Keratinocyte (primary cell): ENCODE results near the gene HELQ.

Experiments used
- CTCF ChIP-seq, 3 experiments: IDR thresholded peaks in 1 of 3; conservative IDR thresholded peaks in 1 of 3; optimal IDR thresholded peaks in 1 of 3; 2 replicates in 2 of 3; 3 replicates in 1 of 3; pipeline versions ENCODE3 to v1.5.1; 2011; ENCODE audit warnings: low read length in 3 of 3, mild to moderate bottlenecking in 3 of 3, moderate library complexity in 2 of 3, control low read depth in 1 of 3, inconsistent platforms in 1 of 3; ENCODE audit not compliant: insufficient read depth in 2 of 3; ENCODE audit errors: extremely low read depth in 1 of 3
- EZH2 ChIP-seq: IDR thresholded peaks from one replicate; pipeline ENCODE4 v1.6.1; 2012; ENCODE audit warnings: inconsistent platforms, mild to moderate bottlenecking, low read length, moderate library complexity

- TF ChIP-seq EZH2 (no peak), CTCF (optimal IDR thresholded peaks at IDR 0.05 in 1 of 3, IDR thresholded peaks at IDR 0.05 in 1 of 3, conservative IDR thresholded peaks at IDR 0.05 in 1 of 3; ENCODE audit: extremely low read depth in 1 of 3, insufficient read depth in 2 of 3, low read length in 3 of 3) (no peak)
Observed at GRCh38 chr4:83504503-83504902, 48.9 kb upstream of the HELQ start.
